GM12878 (cell line): ENCODE results near the gene CEP78. TPM values are rescaled to one million over a fixed set of nuclear protein-coding genes. Genes with fewer than 3 reads are reported as not detected.

Source experiments
- ATAC-seq: fragments of 200-7000 bp; cut with Tn5 transposase; 3 replicates; pipeline ENCODE4 v1.9.1; 2020; ENCODE audit warnings: mild to moderate bottlenecking, moderate library complexity
- BruUV-seq: library from RNA; stranded (reverse); fragments of 400-500 nt; replicated peaks from 2 replicates; lab custom pipeline; 2021; lab: Mats Ljungman, UMichigan
- CTCF ChIA-PET: fragments of 300-600 bp; sonication (Branson Sonifier 250); formaldehyde crosslinking; extraction: SDS; loops from one replicate; lab custom pipeline; 2021; ENCODE audit warnings: inconsistent platforms; lab: Yijun Ruan, JAX
- POLR2A ChIA-PET: fragments of 350-600 bp; formaldehyde crosslinking; extraction: SDS; loops from one replicate; lab custom pipeline; 2021; ENCODE audit warnings: inconsistent platforms; lab: Charles Lee
- RAD21 ChIA-PET: fragments of 300-600 bp; sonication (Branson Sonifier 250); formaldehyde crosslinking; loops from one replicate; lab custom pipeline; 2023; ENCODE audit warnings: antibody characterized with exemption; ENCODE audit not compliant: unreplicated experiment; lab: Charles Lee
- SMC1A ChIA-PET: fragments of 300-600 bp; sonication (Branson Sonifier 250); formaldehyde crosslinking; loops from one replicate; lab custom pipeline; 2023; ENCODE audit not compliant: unreplicated experiment, uncharacterized antibody; lab: Charles Lee
- DNase-seq: peaks from one replicate; pipeline ENCODE4 v3.0.0-alpha.2; 2011; ENCODE audit warnings: low read depth, low spot score
- FAIRE-seq: peaks from 3 replicates; lab custom pipeline; 2011; peaks lifted over from hg19 to GRCh38; lab: Jason Lieb, UNC
- H2AFZ ChIP-seq: 2 replicates; pipeline ENCODE4 v1.6.0; 2011; ENCODE audit warnings: low read depth, low read length, control low read depth; ENCODE audit not compliant: control insufficient read depth
- H3K27ac ChIP-seq: 2 replicates; pipeline ENCODE4 v1.5.1; 2011; ENCODE audit warnings: control low read depth; ENCODE audit not compliant: control insufficient read depth, insufficient read depth
- H3K27me3 ChIP-seq, 2 experiments: replicated peaks in 1 of 2; 2 replicates each; pipeline versions ENCODE4 v1.6.0 to v1.6.1; 2011; ENCODE audit warnings: low read length in 1 of 2; ENCODE audit not compliant: control insufficient read depth in 2 of 2, insufficient read depth in 2 of 2
- H3K36me3 ChIP-seq, 2 experiments: 2 replicates each; pipeline ENCODE4 v1.5.1; 2011; ENCODE audit warnings: low read length in 1 of 2; ENCODE audit not compliant: control insufficient read depth in 2 of 2, insufficient read depth in 2 of 2
- H3K4me1 ChIP-seq: 2 replicates; pipeline ENCODE4 v1.6.1; 2011; ENCODE audit warnings: mild to moderate bottlenecking, low read length, moderate library complexity, mixed read lengths; ENCODE audit not compliant: control insufficient read depth, insufficient read depth
- H3K4me2 ChIP-seq: 2 replicates; pipeline ENCODE4 v1.6.0; 2011; ENCODE audit warnings: control low read depth; ENCODE audit not compliant: control insufficient read depth, insufficient read depth
- H3K4me3 ChIP-seq: fragments of 200-600 bp; sonication (generic); 2 replicates; pipeline ENCODE4 v1.5.1; 2016
- H3K79me2 ChIP-seq: 2 replicates; pipeline ENCODE4 v1.6.0; 2011; ENCODE audit warnings: low read length; ENCODE audit not compliant: control insufficient read depth, insufficient read depth
- H3K9ac ChIP-seq: 2 replicates; pipeline ENCODE4 v1.8.0; 2011; ENCODE audit warnings: low read length, control low read depth, mixed read lengths; ENCODE audit not compliant: control insufficient read depth, insufficient read depth
- H3K9me3 ChIP-seq: replicated peaks from 3 replicates; pipeline ENCODE4 v1.5.1; 2011; ENCODE audit warnings: mild to moderate bottlenecking, low read length; ENCODE audit not compliant: control insufficient read depth, insufficient read depth
- H4K20me1 ChIP-seq: 2 replicates; pipeline ENCODE4 v1.6.0; 2011; ENCODE audit not compliant: control insufficient read depth, insufficient read depth
- PML ChIP-seq: IDR thresholded peaks from 2 replicates; pipeline ENCODE4 v1.6.1; 2012; ENCODE audit warnings: low read length, inconsistent platforms
- WGBS: methylation state at CpG from one replicate; pipeline ENCODE4 v1.1.6; 2016; ENCODE audit warnings: low lambda C conversion rate; ENCODE audit not compliant: insufficient replicate concordance, insufficient coverage; ENCODE audit errors: missing lambda C conversion rate; 5-methylcytosine and 5-hydroxymethylcytosine counted together
- in situ Hi-C: fragments of 300-500 bp; cut with MboI; formaldehyde crosslinking; loops from 9 replicates; pipeline ENCODE4 v1.14.3; 2018; ENCODE audit warnings: mixed read lengths
- intact Hi-C: fragments of 100-400 bp; cut with micrococcal nuclease; formaldehyde crosslinking; loops from one replicate; pipeline ENCODE4 v1.14.2; 2022; ENCODE audit not compliant: unreplicated experiment
- polyA plus RNA-seq, 11 experiments: library from polyadenylated mRNA; depleted of rRNA in 4 of 11; unstranded in 6 of 11; stranded (reverse) in 5 of 11; fragments of >200 nt; fragmentation: Nextera tagmentation in 4 of 11; fragmentation: Illumina TruSeq in 1 of 11; extraction: Ambion mirVana in 4 of 11; extraction: Trizol in 1 of 11; gene quantifications; 1 replicate in 1 of 11; 2 replicates in 10 of 11; pipeline versions ENCODE4 v1.2.1 to v1.2.3, GENCODE V29; 2011 to 2016; ENCODE audit warnings: inconsistent platforms in 2 of 11, missing spikeins in 2 of 11, low read depth in 1 of 11
- total RNA-seq, 4 experiments: library from RNA; depleted of rRNA in 3 of 4; stranded (reverse); fragments of >200 nt in 3 of 4; fragmentation: Illumina TruSeq in 1 of 4; extraction: Trizol in 1 of 4; gene quantifications; 2 replicates each; pipeline versions ENCODE4 v1.2.1 to v1.2.3, GENCODE V29; 2013 to 2021
- TF ChIP-seq, protein P1 (sequence below): IDR thresholded peaks from 2 replicates; pipeline ENCODE4 v1.6.1; 2011; ENCODE audit warnings: low read depth, low read length, improper control_type of control experiment, borderline replicate concordance

CEP78 gene
- total and polyA plus RNA-seq, 10 of the 15 experiments (the other 5 are each of a cell fraction or from before 2014, with no cell fraction given) = 4.1 to 44.9 (median 27.9) TPM

DNA sequence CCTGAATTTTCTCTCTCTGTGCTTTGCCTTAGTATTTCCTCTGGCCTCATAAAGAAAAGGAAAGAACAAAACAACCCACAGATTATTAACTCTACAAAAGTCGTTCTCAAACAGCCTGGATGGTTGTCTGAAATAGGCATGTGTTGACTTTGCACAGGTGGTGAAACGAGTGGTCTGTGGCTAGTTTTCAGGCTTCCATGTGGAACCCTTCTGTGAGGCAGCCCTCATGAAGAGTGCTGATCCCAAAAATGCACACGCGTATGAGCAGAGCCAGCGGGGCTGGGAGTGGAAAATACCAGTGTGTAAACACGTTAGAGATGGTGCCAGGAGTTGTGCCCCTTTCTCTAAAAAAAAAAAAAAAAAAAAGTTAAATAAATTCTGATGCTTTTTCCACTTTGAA lies 56.2 kb downstream of the CEP78 start (continued):
- TF ChIP-seq, protein P1, sequence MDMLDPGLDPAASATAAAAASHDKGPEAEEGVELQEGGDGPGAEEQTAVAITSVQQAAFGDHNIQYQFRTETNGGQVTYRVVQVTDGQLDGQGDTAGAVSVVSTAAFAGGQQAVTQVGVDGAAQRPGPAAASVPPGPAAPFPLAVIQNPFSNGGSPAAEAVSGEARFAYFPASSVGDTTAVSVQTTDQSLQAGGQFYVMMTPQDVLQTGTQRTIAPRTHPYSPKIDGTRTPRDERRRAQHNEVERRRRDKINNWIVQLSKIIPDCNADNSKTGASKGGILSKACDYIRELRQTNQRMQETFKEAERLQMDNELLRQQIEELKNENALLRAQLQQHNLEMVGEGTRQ = no peak

DNA sequence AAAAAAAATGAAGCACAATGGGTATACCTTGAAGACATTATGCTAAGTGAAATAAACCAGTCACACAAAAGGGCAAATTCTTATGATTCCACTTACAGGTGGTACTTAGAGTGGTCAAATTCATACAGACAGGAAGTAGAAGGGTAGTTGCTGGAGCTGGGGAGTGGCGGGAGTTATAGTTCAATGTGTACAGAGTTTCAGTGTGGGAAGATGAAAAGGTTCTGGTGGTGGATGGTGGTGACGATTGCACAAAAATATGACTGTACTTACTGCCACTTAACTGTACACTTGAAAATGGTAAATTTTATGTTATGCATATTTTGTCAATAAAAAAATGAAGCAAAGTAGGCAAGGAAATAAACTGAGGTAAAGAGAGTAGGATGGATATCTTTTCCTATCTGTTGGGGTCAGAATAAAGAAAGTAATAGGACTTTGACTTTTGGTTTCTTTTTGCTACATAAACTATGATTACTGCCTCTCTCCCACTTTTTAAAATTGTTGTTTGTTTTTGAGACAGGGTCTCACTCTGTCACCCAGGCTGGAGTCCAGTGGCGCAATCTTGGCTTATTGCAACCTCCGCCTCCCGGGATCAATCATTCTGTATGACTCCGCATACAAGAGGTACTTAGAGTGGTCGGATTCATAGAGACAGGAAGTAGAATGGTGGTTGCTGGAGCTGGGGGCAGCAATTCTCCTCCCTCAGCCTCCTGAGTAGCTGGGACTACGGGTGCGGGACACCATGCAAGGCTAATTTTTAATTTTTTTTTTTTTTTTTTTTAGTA lies 57.0 kb downstream of the CEP78 start:
- in situ Hi-C loops (no loop called here), intact Hi-C loops (no loop called here)
- DNase-seq (no peak), FAIRE-seq (no peak), ATAC-seq (no peak)
- Histone ChIP-seq H4K20me1 (no peaks in the 10 kb centered on the region), H3K9me3 (no peaks in the 10 kb centered on the region), H3K4me2 (no peak overlapping the region), H3K27ac (no peak overlapping the region), H3K36me3 (no peaks in the 10 kb centered on the region), H2AFZ (no peak overlapping the region), H3K4me3 (no peak overlapping the region), H3K27me3 (no peaks in the 10 kb centered on the region), H3K4me1 (peaks cover 4% of the 10 kb centered on the region), H3K79me2 (peaks cover 8% of the 10 kb centered on the region), H3K9ac (no peak overlapping the region)
- no peak for TF ChIP-seq PML
- no TSS peak for BruUV-seq
- ChIA-PET SMC1A (interaction anchor here (0.6 kb wide), 1 partner anchor 11 kb away, joined by 3 read pairs; no protein-coding TSS in a partner anchor), RAD21 (no interaction called here), CTCF (interaction anchor here (0.6 to 2.1 kb wide), 2 partner anchors 10 to 28 kb away, joined by 3 to 5 read pairs; no protein-coding TSS in a partner anchor), POLR2A (no interaction called here)
- WGBS = 68% methylated on average over 9 of the region's 9 CpGs
